Hair follicular keratinocyte (primary cell): ENCODE data around the gene NCOA3. TPM values are rescaled to one million over a fixed set of nuclear protein-coding genes. Genes with fewer than 3 reads are reported as not detected.

Source experiments
- total RNA-seq: library from RNA; depleted of rRNA; stranded (reverse); fragments of >200 nt; gene quantifications from 2 replicates; pipeline ENCODE4 v1.2.3, GENCODE V29; 2015

Gene NCOA3
- 14.7 and 25.0 TPM in 2 replicates for total RNA-seq

GRCh38 chr20:47501482-47502270 lies at the start of gene NCOA3:
NCOA3 (plus strand) TSS chr20:47501887; CDS start chr20:47622248, 120,361 bp downstream.

Other genes starting within 250 kb of the NCOA3 start
- gene ZMYND8, start 145.2 kb upstream of the NCOA3 start, total RNA-seq, result 11.8 and 19.3 TPM in 2 replicates